Measurements from ENCODE around the gene AKR1C4. TPM values are rescaled to one million over a fixed set of nuclear protein-coding genes. Genes with fewer than 3 reads are reported as not detected.

The AKR1C4 gene
- total RNA-seq, 2 experiments from 2014 or later = not detected

- H3K27ac Mint-ChIP-seq = no peak overlapping the region
- CTCF ChIA-PET = no interaction called here
- no peaks in the 10 kb centered on the region for H3K4me1 Mint-ChIP-seq
- no peak for ATAC-seq
- H3K9me3 Mint-ChIP-seq (ENCODE audit: low read depth) = peaks cover 6% of the 10 kb centered on the region
- no peak overlapping the region for H3K4me3 Mint-ChIP-seq
- DNase-seq = no peak
- H3K27me3 Mint-ChIP-seq = no peaks in the 10 kb centered on the region
- H3K36me3 Mint-ChIP-seq = peaks cover 3% of the 10 kb centered on the region
These were observed 68.5 kb downstream of the AKR1C4 start for GRCh38 chr10:5265139-5265538.

GRCh38 chr10:5266351-5266750 is 69.7 kb downstream of the AKR1C4 start:
- Mint-ChIP-seq H3K9me3 (ENCODE audit: low read depth) (peaks cover 6% of the 10 kb centered on the region), H3K4me3 (no peak overlapping the region), H3K27me3 (no peaks in the 10 kb centered on the region), H3K4me1 (no peaks in the 10 kb centered on the region), H3K36me3 (peaks cover 3% of the 10 kb centered on the region), H3K27ac (no peak overlapping the region)
- CTCF ChIA-PET = interaction anchor here (0.8 kb wide), 1 partner anchor 17 kb away, joined by 3 read pairs; no protein-coding TSS in a partner anchor
- DNase-seq (no peak), ATAC-seq (no peak)

- CTCF ChIA-PET = no interaction called here
- Mint-ChIP-seq H3K4me1 (no peaks in the 10 kb centered on the region), H3K4me3 (no peak overlapping the region), H3K36me3 (peaks cover 3% of the 10 kb centered on the region), H3K27me3 (no peaks in the 10 kb centered on the region), H3K27ac (no peak overlapping the region), H3K9me3 (ENCODE audit: low read depth) (peaks cover 6% of the 10 kb centered on the region)
- ATAC-seq = no peak
- no peak for DNase-seq
These were observed 70.2 kb downstream of the AKR1C4 start for GRCh38 chr10:5266804-5267203.

GRCh38 chr10:5268234-5268633 is 71.6 kb downstream of the AKR1C4 start:
- H3K27me3 Mint-ChIP-seq = no peaks in the 10 kb centered on the region
- ATAC-seq (no peak), DNase-seq (no peak)
- peaks cover 6% of the 10 kb centered on the region for H3K9me3 Mint-ChIP-seq (ENCODE audit: low read depth)
- H3K4me3 Mint-ChIP-seq = no peak overlapping the region
- CTCF ChIA-PET = no interaction called here
- H3K27ac Mint-ChIP-seq = no peak overlapping the region
- H3K36me3 Mint-ChIP-seq = peaks cover 3% of the 10 kb centered on the region
- peaks cover 1% of the 10 kb centered on the region for H3K4me1 Mint-ChIP-seq

Other genes with a start within 250 kb of the AKR1C4 start
- gene AKR1C1, start 233.4 kb upstream of the AKR1C4 start, total RNA-seq = under 1 TPM; 0.12 to 0.32 TPM
- not detected for gene AKR1C2, start 193.0 kb upstream of the AKR1C4 start, total RNA-seq
- under 1 TPM; 0.68 to 0.88 TPM for gene AKR1C3, start 102.4 kb upstream of the AKR1C4 start, total RNA-seq
- gene AKR1C8, start 11.7 kb upstream of the AKR1C4 start, total RNA-seq = under 1 TPM in 1 of 2 experiments, not detected in 1; 0.14 TPM
- gene UCN3, start 168.1 kb downstream of the AKR1C4 start, total RNA-seq = not detected
- not detected for gene TUBAL3, start 208.0 kb downstream of the AKR1C4 start, total RNA-seq
- 10 to 100 TPM; 36.3 to 48.8 TPM for gene NET1, start 215.7 kb downstream of the AKR1C4 start, total RNA-seq

All from activated CD8-positive, alpha-beta memory T cell treated with anti-CD3 and anti-CD28 coated beads, Interleukin-2, amount 10 ng/mL, durations not matched to agents 7 days and 5 days (primary cell).